Superior temporal gyrus (tissue), 1 donor: ENCODE data around the gene GOSR1.
A peak's percentile ranks its signal among the peaks of the same experiment; 100 is the strongest.
"Not testable (repeated sequence)": the region's sequence is repeated elsewhere in the genome, so short reads cannot be mapped to it uniquely, and the experiment has no call there.

ENCODE experiments used
- DNase-seq: peaks from one replicate; pipeline ENCODE4 v3.0.0-alpha.2; 2016; ENCODE audit errors: extremely low spot score

The GOSR1 gene

DNA sequence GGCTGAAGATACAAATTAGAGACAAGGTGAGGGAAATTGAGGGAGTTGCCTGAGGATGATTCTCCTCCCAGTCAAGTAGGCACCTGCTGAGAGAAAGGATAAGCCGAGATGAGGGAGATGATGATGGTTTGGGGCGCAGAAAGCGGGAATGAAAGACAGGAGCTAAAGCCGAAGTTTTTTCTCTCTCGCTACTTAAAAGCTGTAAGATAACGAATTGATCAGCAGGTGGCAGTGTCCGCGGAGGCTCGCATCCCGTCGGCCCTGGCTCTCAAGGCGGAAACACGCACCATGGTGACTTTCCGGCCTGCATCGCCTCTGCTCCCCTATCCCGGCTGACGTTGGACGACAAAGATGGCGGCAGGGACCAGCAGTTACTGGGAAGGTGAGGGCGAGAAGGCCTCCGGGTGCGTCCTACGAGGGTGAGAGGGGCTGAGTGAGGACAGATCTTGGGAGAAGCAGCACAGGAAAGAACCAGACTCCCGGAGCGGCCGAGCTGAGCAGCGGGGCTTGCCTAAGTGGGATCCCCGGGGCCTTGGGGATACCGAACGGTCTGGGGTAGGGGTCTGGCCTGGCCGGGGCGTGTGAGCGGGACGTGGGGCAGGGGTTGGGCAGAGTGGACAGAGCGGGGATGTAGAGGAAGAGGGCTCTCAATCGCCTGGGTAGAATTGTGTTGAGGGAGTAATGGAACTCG lies at the start of gene GOSR1:
Gene GOSR1 (plus strand): TSS at position 326 of the 691 bp plus-strand sequence. CDS start 26 bp downstream, at position 352.
- peak; percentile 98 for DNase-seq

DNA sequence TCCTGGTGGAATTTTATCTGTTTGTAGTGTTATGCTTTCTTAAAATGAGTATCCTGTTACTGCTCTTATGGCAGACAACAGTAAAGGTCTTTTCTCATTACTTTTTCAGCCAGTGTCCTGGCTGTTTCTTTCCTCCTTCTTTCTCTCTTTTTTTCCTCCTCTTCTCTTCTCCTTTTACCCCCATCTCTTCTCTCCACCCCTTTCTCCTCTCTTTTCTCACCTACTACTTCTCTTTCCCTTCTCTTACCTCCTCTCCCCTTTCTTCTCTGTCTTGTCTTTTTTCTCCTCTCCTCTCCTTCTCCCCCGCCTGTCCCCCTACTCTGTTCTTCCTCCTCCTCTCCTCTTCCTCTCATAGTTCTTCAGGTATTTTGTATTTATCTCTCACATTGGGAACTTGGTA lies 49.6 kb upstream of the GOSR1 start:
- DNase-seq, result no peak

DNA sequence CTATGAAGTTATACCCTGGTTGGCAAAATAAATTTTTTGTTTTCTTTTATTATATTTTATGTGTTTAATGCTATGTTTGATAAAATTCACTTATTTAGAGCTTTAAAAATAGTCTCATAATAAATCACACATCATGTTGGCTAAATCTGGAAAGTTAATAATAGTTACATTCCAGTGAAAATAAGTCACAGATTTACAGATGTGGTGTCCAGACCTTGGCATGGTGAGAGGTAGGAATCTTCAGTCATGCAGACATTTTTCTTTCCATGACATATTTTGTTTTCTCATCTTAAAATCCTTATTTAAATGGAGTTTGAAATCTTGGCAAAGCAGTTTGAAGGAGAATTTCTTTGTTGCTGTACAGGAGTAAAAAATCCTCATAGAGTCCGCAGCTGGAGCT lies 48.1 kb upstream of the GOSR1 start:
- DNase-seq, result no peak

DNA sequence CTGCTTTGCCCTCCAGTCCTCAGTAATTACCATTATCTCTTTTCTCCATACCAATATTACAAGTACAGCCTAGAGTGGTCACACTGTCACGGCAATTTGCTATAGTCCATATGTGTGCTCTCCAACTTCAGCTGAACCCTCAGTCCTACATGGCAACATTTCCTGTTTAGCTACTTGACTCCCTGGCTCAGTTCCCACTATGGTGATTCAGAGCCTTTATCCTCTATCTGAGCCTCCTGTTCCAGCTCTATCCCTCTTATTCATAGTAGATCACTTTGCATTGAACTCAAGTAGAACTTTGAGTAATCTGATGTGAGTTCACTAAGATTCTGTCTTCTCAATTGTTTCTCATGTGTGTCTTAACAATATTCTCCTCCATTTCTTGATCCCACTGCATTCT lies 43.7 kb upstream of the GOSR1 start:
- DNase-seq, result no peak

DNA sequence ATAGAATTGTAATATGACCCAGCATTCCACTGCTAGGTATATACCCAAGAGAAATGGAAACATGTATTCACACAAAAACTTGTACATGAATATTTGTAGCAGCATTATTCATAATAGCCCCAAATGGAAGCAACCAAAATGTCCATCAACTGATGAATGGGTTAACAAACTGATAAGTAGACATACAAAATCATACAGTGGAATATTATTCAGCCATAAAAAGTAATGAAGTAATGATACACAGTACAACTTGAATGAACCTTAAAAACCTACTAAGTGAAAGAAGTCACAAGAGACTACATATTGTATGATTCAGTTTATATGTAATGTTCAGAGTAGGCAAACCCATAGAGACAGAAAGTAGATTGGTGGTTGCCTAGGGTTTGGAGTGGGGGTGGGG lies 40.5 kb upstream of the GOSR1 start:
- DNase-seq, result no peak

DNA sequence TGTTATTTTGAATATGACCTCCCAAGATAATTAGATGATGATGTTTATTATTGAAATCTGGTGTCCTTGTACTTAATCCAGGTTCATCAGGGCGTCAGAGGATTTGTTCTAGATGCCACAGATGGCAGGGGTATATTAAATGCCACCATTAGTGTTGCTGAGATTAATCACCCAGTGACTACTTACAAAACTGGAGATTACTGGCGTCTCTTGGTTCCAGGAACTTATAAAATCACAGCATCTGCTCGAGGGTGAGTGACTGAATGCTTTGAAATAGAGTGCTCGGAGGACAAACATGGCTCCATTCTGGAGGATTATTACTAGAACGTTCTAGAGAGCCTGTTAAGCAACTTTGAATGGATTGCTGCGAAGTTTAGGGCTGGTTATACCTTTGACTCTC lies 33.5 kb upstream of the GOSR1 start:
- no peak for DNase-seq

DNA sequence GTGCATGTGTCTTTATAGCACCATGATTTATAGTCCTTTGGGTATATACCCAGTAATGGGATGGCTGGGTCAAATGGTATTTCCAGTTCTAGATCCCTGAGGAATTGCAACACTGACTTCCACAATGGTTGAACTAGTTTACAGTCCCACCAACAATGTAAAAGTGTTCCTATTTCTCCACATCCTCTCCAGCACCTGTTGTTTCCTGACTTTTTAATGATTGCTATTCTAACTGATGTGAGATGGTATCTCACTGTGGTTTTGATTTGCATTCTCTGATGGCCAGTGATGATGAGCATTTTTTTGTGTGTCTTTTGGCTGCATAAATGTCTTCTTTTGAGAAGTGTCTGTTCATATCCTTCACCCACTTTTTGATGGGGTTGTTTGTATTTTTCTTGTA lies 30.6 kb upstream of the GOSR1 start:
- DNase-seq, result not testable (repeated sequence)

DNA sequence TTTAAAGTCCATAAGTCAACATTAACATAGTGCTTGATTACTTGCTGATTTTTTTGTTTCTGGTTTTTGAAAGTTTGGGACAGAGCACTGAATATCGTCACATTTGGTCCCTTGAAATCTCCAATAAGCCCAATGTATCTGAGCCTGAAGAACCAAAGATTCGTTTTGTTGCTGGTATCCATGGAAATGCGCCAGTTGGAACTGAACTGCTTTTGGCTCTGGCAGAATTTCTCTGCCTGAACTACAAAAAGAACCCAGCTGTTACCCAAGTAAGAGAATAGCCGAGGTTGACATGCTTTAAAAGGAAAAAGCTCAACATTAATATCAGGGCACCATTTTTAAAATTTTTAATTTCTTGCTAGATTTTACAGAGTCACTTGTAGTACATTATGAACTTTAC lies 27.7 kb upstream of the GOSR1 start:
- DNase-seq, result peak; percentile 87

DNA sequence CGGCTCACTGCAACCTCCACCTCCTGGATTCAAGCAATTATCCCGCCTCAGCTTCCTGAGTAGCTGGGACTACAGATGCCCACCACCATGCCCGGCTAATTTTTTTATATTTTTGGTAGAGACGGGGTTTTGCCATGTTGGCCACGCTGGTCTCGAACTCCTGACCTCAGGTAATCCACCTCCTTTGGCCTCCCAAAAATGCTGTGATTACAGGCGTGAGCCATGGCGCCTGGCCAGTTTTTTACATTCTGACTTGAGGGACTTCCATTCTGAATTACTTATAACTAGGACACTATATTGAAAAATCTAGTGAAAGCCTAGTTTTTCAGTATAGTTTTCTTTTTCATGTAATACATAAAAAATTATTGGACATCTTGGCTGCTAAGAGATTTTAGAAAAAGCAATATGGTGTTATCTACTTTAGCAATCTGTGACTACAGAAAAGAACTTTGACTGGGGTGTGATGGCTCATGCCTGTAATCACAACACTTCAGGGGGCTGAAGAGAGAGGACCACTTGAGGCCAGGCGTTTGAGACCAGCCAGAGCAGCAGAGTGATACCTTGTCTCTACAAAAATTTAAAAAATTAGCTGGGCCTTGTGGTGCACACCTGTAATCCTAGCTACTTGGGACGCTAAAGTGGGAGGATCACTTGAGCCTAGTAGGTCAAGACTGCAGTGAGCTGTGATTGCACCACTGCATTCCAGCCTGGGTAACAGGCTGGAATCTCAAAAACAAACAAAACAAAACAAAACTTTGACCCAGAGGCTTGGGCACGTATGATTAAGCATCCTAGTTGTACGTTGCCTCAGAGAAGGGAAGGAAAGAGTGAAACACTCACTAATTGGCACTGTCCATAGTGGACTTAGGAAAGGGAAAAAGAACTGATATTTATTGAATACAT lies 26.8 kb upstream of the GOSR1 start:
- DNase-seq, result no peak

DNA sequence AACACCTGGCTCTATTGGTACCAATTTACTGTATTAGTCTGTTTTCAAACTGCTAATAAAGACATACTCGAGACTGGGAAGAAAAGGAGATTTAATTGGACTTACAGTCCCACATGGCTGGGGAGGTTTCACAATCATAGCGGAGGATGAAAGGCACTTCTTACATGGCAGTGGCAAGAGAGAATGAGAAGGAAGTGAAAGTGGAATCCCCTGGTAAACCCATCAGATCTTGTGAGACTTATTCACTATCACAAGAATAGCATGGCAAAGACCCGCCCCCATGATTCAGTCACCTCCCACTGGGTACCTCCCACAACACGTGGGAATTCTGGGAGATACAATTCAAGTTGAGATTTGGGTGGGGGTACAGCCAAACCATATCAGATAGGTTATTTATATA lies 22.6 kb upstream of the GOSR1 start:
- no peak for DNase-seq

DNA sequence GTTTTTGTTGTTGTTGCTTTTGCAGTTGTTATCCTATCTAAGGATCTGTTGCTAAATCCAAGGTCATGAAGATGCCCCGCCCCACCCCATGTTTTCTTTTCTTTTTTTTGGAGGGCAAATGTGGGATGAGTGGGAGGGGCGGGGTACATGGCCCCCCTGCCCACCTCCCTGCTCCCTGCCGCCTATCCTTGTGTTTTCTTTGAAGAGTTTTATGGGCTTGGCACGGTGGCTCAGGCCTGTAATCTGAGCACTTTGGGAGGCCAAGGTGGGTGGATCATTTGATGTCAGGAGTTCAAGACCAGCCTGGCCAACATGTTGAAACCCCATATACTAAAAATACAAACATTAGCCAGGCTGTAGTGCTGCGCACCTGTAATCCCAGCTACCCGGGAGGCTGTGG lies 18.8 kb upstream of the GOSR1 start:
- DNase-seq, result no peak

DNA sequence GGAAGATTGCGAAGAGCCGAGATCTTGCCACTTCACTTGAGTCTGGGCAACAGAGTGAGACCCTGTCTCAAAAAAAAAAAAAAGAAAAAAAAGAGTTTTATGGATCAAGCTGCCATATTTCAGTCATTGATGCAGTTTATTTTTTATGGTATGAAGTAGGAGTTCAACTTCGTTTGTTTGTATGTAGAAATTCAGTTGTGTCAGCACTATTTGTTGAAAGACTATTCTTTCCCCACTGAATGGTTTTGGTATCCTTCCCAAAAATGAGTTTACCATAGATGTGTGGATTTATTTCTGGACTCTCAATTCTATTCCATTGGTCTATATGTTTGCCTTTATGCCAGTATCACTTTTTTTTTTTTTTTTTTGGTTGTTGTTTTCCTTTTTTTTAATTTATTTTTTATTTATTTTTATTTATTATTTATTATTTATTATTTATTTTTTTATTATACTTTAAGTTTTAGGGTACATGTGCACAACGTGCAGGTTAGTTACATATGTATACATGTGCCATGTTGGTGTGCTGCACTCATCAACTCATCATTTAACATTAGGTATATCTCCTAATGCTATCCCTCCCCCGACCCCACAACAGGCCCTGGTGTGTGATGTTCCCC lies 18.3 kb upstream of the GOSR1 start:
- not testable (repeated sequence) for DNase-seq

DNA sequence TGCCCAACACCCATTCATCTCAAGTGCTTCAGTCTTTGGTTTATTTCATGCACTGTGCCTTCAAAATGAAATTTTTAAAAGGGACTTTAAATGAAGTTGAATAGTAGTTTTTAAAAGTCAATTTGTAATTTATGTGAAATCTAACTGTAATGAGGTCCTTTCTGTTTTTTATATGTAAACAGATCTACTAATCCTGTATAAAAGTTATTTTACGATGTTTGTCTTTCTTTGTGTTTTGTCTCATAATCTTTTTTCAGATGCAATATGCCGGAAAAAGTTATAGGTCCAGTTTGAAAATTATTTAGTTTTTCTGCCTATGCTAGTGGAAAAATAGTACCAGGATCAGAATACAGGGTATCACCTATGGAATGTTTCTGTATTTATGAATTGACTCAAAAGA lies 8.7 kb upstream of the GOSR1 start:
- DNase-seq, result no peak

DNA sequence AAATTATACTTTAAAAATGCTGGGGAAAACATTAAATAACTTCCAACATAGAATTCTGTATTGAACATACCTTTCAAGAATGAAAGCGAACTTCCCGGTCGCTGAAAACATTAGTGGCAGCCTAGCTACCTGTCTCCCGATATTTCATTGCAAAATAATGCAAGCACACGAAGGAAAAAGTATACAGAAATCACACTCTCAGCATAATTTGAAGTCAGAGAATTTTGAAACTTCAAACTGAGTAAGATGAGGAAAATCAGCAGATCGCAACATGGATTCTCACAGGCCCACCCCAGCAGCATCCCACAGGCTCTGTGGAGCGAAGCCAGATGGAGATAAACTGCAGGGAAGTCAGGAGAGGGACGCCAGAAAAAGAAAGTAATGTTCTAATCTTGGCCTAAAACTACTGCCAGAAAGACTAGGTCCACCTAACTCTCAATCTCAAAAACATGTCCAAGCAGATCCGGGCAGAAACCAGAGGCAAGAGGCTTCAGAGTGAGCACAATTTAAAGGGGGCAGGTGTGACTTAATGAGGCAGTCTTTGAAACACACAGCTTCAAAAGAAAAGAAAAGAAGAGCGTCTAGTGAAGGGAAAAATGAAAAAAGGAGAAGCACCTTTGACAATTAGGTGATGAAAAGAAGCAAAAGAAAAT lies 4.8 kb upstream of the GOSR1 start:
- DNase-seq, result no peak

DNA sequence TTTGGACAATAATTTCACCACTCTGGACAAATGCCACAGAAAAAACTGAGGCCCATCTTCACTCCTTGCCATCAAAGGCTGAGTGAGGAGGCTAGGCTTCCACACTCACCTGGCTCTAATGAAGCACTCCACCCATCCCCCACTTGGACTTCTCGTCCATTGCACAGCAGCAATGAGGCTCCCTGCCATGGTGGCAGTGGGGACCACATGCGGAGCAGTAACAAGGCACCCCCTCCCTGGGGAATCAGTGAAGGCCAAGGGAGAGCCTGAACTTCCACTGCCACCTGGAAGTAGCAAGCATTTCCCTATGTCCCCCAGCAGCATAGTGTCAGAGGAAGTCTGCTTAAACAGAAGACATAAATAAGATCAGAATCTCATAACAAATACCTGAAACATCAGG lies 2.0 kb upstream of the GOSR1 start:
- DNase-seq, result no peak

DNA sequence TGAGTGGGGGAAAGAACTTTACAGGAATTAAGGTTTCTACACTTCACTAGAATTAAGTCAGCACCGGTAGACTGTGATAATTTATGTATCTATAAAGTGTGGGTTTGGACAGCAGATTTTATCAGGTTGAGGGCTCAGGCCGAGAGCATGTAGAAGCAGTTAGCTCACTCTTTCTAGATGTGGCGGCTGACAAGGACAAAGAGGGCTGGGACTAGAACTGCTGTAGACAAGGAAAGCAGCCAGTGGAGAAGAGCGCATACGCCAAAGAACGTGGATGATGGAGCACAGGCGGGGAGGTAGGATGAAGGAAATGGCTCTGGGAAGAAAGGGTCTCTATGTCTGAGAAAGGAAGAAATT lies 504 bp upstream of the GOSR1 start:
- no peak for DNase-seq

DNA sequence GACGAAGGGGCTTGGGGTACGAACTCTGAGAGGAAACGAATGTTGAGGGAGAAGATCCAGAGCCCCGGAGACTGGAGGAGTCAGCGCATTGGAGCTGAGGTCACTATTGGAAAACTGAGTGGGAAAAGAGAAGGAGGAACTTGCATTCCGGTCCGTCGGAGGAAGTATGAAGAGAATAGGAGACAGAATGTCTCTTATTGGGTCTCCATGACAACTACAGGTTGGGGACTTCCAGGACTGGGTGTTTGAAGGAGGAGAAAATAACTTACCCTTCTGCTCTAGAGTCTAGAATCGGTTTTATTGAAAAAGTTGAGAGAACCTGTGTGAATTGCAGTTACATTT lies 537 bp downstream of the GOSR1 start:
- no peak for DNase-seq

DNA sequence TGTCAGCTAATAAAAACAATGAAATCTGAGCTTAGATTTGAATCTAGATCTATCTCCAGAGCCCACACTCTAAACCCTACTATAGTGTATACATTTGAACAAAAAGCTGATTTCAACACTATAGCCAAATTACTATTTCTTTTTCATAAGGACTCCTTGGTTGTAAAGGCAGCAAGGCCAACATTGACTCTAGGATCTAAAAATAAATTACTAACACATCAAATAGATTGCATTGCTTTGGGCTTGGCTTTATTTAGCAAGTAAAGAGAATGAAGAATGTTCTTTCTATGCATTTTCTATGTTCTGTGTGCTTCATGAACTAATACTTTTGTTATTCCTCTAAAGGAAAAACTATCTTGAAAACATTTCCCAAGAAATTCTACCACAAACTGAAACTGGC lies 5.3 kb downstream of the GOSR1 start:
- no peak for DNase-seq

DNA sequence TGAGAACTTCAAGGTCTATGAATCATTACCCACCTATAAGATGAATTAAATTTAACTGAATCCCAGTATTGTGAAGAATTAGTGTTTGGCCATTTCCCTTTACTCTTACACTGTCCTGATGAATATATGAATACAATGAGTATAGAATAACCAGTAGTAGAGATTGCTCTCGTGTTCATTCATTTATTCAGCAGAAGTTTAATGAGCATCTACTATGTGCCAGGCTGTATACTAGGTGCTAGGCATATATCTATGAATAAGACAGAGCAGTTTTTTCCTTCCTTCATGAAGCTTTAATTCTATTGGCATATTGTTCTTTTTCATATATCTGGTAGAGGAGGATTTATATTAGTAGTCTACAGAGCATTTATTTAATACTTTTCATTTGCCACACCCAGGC lies 6.0 kb downstream of the GOSR1 start:
- DNase-seq, result no peak

DNA sequence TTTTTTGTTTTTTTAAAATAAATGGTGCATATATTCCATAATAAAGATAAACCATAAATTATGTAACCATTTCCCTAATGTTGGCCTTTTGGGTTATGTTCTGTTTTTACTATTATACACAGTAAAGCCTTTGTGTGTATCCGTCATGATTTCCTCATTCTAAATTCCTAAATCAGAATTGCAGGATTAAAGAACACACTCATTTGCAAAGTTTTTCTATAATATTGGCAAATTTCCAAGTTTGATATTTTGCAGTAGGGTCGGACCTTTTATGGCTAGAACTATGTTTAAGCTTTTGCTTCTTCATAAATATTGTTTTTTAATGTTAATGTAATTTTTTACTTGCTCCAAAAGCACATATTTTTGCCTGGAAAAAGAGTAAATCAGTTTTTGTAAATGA lies 16.6 kb downstream of the GOSR1 start:
- DNase-seq, result no peak

DNA sequence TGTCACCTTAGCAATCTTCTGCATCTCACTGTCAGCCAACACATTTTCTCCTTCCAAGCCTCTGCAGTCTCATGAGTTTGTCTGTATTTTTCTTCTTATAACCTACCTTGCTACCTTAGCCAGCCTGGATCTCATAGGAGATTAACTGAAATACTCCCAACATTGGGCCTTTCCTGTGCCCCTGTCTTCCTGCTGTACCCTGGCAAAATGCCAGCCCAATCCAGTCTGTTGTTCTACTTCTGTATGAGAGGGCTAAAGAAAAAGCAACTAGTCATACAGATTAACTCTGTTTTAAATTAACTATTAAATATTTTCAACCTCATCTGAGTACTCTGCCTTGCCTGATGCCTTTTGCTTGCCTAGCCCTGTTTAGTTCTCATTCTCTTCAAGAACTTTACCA lies 18.4 kb downstream of the GOSR1 start:
- no peak for DNase-seq

DNA sequence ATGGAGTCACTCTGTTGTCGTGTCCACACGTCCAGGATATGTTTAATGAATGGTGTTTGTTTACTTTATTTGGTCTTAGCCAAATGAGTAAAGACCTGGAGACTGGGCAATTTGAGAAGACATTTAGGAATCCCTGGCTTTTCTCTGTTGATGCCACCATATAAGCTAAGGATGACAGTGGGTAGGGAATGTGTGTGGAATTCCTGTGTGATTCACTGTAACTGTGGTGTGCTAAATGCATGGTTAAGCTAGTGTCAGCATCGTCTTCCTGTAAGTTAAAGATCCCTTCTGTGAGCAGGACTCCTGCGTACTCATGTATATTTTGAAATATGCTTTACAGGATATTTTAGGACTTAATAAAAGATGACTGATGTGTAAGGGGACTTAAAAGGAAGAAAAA lies 26.4 kb downstream of the GOSR1 start:
- no peak for DNase-seq
